Muscle layer of duodenum (tissue), 2 donors: ENCODE measurements around the gene SLC6A2.

Experiments
- H3K27ac ChIP-seq: one replicate; pipeline ENCODE4 v1.7.0; 2013; ENCODE audit warnings: mild to moderate bottlenecking, low read length
- H3K27me3 ChIP-seq: one replicate; pipeline ENCODE4 v1.7.0; 2013; ENCODE audit warnings: low read depth, mild to moderate bottlenecking, control low read depth, low read length
- H3K36me3 ChIP-seq, 2 donors: one replicate each; pipeline ENCODE4 v1.7.0; 2013; ENCODE audit warnings: low read length in 2 of 2, control low read depth in 1 of 2, mild to moderate bottlenecking in 1 of 2; ENCODE audit not compliant: insufficient read depth in 2 of 2, control insufficient read depth in 1 of 2
- H3K4me1 ChIP-seq, 2 donors: one replicate each; pipeline ENCODE4 v1.7.0; 2013; ENCODE audit warnings: low read length in 2 of 2, mild to moderate bottlenecking in 2 of 2, control low read depth in 1 of 2, moderate library complexity in 1 of 2; ENCODE audit not compliant: insufficient read depth in 2 of 2, control insufficient read depth in 1 of 2
- H3K4me3 ChIP-seq, 2 donors: one replicate each; pipeline ENCODE4 v1.7.0; 2013; ENCODE audit warnings: low read length in 2 of 2, low read depth in 1 of 2, mild to moderate bottlenecking in 1 of 2
- H3K9me3 ChIP-seq, 2 donors: one replicate each; pipeline ENCODE4 v1.7.0; 2013; ENCODE audit warnings: low read length in 2 of 2, control low read depth in 1 of 2, mild to moderate bottlenecking in 1 of 2; ENCODE audit not compliant: control insufficient read depth in 1 of 2
- donor health status: healthy.

The SLC6A2 gene

DNA sequence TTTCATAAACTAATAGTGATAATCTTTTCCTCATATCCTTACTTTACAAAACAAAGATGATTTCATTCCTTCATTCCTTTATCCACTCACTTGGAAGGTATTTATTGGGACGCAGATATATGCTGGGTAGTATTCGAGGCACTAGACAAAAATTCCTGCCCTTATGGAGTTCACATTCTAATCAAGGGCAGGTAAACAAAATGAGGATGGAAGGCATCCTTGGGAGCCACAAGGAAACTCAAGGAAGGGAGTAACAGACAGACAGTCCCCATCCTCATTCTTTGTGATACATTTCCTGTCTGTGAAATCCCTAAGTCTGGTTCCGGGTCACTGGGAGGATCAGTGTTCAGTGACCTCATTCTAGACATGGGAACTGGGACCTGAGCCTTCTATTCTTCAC, 45.2 kb downstream of the SLC6A2 start:
- Histone ChIP-seq H3K27me3 (no peaks in the 10 kb centered on the region), H3K4me3 (no peak overlapping the region), H3K9me3 (no peaks in the 10 kb centered on the region), H3K4me1 (no peaks in the 10 kb centered on the region), H3K36me3 (no peaks in the 10 kb centered on the region), H3K27ac (no peak overlapping the region)

DNA sequence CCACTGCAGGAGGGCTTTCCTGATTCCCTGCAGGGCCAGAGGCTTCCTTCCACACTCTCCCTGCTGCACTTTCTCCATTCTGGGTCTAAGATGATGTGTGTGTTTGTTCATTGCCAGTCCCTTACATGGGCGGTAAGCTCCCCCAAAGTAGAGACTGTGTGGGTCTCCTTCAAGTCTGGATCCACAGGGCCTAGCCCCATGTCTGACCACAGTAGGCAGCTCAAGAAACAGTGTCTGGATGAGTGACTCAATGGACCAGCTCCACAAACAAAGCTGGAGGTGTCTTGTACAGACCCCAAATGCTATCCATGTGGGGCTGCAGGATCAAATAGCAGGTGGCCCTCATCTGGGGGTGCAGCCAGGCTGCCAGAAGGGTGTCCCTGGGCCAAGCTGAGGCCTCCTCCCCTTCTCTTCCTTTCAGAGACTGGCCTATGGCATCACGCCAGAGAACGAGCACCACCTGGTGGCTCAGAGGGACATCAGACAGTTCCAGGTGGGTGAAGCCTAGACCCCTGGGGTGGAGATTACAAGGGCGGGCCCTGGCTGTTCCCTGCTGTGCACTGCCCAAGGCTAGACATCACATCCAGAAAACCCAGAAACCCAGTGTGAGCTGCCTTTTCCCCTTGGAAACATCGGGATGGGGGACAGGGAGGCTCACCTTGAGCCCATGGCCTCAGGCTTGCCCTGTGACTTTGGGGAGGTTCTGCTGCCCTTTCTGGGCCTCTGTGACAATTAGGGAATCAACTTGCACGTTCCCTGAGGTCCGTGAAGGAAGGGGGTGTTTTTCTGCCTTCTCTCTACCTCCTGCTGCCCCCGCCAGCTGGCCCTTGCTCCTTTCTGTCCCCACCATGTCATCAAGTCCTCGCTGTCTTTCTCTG, 45.9 kb downstream of the SLC6A2 start:
- Histone ChIP-seq H3K4me1 (no peaks in the 10 kb centered on the region), H3K27ac (no peak overlapping the region), H3K27me3 (no peaks in the 10 kb centered on the region), H3K4me3 (no peak overlapping the region), H3K36me3 (no peaks in the 10 kb centered on the region), H3K9me3 (no peaks in the 10 kb centered on the region)

DNA sequence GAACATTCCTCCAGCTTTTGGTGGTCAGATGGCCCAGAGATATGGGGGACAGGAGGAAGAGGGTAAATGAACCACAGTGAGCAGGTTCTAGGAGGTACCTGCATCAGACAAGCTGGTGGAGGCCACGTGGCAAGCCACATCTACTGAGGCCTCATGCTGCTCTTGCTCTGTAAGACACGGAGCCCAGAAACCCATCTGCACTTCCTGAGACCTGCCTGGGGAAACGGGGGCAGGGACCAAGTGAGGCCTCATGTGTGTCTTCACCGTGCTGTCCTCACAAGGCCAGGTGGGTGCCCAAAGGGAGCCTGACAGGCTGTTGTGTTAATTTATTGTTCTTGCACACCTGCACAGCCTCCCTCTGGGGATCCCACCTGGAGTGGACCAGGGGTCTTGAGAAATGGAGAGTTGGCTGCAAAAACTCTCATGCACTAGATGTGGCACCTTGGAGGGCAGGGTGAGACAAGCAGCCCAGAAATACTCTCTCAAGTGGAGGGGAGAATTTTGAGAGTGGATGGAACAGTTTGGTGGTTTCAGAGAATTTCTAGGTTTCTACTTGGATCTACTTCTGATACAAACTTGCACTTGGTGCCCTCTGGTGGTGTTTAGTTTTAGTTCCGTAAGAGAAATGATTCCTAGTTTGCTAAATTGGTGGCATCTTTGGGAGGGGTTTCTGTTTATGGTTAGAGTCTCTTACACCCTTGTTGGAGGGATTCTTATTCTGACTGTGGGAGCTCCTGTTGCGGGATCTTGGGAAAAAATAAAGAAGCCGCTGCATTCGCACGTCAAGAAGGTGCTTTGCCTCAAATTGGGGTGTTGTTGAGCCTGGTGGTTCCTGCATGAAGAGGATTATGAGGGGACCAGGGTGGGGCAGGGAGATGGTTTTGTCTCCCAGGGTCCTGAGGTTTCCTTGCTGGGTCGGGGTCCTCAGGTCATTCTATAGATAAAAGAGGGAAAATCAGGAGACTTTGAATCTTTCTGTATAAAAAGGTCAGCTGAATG, 47.5 kb downstream of the SLC6A2 start:
- no peak overlapping the region for H3K27ac ChIP-seq
- no peaks in the 10 kb centered on the region for H3K4me1 ChIP-seq
- H3K9me3 ChIP-seq, result no peaks in the 10 kb centered on the region
- no peaks in the 10 kb centered on the region for H3K36me3 ChIP-seq
- H3K27me3 ChIP-seq, result no peaks in the 10 kb centered on the region
- no peak overlapping the region for H3K4me3 ChIP-seq

DNA sequence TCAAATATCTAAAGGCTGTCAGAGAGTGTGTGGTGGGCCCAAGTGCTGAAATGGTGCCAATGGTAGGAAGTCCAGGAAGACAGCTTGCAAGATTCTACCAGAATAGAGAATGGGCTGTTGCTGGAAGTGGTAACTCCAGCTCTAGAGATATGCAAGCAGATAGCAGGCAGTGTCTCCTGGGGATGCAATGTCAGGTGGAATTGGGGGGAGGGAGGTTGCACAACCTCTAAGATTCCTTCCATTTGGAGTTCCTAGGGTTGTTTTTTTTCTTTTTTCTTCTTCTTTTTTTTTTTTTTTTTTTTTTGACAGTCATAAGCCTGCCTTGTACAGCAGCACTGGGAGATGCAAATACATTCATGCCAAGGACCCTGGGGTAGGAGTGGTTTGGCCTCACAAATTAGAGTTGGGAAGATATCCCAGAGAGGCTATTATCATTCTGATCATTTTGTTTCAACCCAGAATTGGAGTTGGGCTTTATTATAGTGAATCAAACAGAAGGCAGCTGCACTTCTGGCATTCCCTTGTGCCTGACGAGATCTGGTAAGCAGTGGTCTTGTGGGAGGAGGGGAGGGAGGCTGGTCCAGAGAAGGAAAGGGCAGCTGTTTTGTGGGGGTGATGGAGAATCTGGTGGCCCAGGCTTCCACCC, 51.1 kb downstream of the SLC6A2 start:
- Histone ChIP-seq H3K9me3 (no peaks in the 10 kb centered on the region), H3K27ac (no peak overlapping the region), H3K27me3 (no peaks in the 10 kb centered on the region), H3K4me3 (no peak overlapping the region), H3K36me3 (no peaks in the 10 kb centered on the region), H3K4me1 (no peaks in the 10 kb centered on the region)

DNA sequence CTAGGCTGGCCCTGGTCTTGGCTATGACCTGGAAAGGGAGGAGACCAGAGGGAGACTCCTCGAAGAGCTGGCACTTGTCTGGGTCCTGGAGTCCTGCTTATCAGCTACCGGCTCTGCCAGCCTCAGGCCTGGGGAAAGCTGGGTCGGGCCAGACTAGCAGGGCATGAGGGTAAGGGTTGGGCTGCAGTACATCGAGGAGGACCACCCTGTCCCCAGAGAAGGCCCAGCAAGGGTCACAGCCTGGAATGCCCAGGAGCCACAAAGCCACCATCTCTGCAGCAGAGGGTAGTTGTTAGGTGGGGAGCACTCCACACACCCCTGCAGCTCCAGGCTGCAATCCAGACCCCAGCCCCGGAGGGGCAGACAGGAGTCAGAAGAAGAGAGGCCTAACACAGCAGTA, 54.0 kb downstream of the SLC6A2 start:
- Histone ChIP-seq H3K9me3 (no peaks in the 10 kb centered on the region), H3K27me3 (no peaks in the 10 kb centered on the region), H3K4me1 (no peaks in the 10 kb centered on the region), H3K27ac (no peak overlapping the region), H3K4me3 (no peak overlapping the region), H3K36me3 (no peaks in the 10 kb centered on the region)

DNA sequence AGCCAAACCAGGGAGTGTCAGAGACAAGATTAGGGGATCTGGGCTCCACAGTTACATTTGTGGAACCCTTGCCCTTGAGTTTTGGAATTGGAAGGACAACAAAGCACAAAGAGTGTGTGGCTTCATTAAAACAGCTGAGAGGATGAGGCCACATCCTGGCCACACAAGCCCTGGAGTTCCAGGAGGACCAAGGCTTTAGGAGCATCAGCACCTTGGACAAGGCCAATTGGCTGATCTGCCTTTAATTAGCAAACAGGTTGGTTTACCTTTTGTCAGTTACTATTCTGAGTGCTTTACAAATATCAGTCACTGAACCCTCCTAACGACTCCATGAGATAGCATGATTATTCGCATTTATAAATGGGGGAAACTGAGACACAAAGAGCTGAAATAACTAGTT, 54.7 kb downstream of the SLC6A2 start:
- Histone ChIP-seq H3K27me3 (no peaks in the 10 kb centered on the region), H3K36me3 (no peaks in the 10 kb centered on the region), H3K9me3 (no peaks in the 10 kb centered on the region), H3K27ac (no peak overlapping the region), H3K4me1 (no peaks in the 10 kb centered on the region), H3K4me3 (no peak overlapping the region)

DNA sequence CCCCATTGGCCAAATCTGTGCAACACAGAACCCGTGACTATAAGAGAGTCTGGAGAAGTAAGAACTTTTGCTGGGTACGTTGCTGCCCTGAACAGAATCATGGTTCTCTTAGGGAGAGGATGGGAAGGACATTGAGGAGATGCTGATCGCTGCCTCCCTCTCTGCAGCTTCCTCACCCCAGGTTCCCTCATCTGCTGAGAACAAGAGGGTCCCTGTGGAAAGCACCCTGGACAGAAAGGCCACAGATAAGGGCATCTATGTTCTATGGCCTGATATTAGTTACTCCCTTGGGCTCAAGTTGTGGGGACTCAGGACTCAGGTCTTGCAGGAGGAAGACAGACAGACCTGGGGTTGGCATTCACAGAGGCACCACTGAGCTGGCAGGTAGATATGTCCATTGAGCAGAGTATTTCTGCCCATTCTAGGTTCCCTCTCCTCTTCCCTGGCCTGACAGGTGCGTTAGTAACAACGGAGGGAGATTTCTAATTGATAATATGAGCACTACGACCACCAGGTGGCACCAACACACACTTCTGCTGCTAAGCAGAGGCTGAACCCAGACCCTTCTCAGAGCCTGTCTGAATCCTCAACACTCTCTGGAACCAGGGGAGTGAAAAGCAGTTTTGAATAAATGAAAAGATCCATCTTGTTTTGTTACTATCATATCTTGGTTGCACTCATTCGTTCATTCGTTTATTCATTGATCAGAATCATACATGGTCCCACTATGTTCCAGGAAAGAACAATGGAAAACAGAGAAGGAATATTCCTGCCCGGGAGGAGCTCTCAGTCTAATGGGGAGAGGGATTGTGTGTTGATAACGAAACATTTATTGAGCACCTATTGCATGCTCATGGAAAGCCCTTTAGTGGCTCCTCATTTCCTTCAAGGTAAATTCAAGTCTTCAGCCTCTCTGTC, 56.4 kb downstream of the SLC6A2 start:
- Histone ChIP-seq H3K4me3 (no peak overlapping the region), H3K27me3 (no peaks in the 10 kb centered on the region), H3K9me3 (no peaks in the 10 kb centered on the region), H3K27ac (no peak overlapping the region), H3K36me3 (no peaks in the 10 kb centered on the region), H3K4me1 (no peaks in the 10 kb centered on the region)

DNA sequence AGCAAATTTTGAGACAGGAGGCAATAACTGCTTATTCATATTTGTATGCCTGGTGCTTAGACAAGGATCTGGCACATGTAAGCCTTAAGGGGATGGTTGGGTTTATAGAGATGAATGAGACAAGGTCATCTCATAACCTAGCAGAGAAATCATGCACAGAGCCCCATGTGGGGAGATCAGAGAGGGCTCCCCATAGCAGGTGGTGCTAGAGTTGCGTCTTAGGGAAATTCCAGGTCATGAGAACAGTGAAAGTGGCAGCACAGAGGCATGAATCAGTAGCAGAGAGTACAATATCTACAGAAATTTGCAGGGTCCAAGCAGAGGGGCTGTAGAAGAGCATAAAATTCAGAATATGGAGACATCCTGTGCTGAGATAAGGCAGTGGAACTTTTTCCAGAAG, 57.3 kb downstream of the SLC6A2 start:
- Histone ChIP-seq H3K27ac (no peak overlapping the region), H3K4me3 (no peak overlapping the region), H3K36me3 (no peaks in the 10 kb centered on the region), H3K27me3 (no peaks in the 10 kb centered on the region), H3K9me3 (no peaks in the 10 kb centered on the region), H3K4me1 (no peaks in the 10 kb centered on the region)

DNA sequence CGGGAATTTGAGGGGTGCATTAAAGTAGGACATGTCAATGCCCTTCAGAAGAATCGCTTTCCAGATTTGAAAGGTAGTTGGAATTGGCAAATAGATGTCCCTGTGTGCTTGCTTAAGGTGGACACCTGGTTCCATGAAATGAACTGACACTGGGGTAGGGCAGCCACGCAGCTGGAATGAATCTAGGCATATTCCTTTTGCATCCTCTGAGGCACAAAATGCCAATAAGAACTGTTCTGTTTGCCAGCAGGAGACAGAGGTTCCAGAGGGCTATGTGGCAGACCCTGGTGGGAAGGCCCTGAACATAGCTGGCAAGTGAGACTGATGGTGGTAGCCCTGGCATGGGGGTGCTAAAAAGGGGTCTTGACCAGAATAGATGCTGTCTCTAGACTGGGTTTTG, 61.5 kb downstream of the SLC6A2 start:
- no peak overlapping the region for H3K27ac ChIP-seq
- no peaks in the 10 kb centered on the region for H3K36me3 ChIP-seq
- no peaks in the 10 kb centered on the region for H3K4me1 ChIP-seq
- no peaks in the 10 kb centered on the region for H3K9me3 ChIP-seq
- H3K4me3 ChIP-seq, result no peak overlapping the region
- no peaks in the 10 kb centered on the region for H3K27me3 ChIP-seq

DNA sequence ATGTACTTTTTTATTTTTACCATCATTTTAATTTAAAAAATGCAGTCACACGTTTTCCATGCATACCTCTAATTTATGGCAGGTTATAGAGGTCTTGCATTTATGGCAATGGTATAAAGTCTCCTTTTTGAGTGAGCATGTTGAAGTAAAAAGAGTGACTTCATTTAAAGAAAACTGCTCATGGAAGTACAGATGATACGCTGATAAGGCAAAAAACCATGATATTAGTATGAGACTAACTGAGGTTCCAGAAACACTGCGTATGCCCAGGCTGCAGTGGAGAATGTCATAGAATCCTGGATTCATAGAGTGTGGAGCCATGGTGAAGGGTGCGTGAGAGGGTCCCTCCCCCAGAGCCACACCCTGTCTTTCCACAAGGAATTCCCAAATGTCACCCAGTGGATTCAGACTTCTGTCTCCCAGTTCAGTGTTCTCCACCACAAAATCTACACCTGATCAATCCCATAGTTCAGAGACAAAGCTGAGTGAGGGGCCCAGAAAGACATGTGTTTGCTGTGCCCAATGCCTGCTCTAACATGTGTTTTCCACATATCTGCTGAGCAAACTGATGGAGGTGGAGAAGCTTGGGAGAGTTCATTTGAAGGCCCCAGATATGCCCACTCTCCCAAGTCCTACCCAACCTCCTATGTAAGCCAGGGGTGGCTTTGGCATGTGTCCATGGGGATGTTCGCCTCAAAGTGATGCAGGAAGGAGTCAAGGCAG, 69.4 kb downstream of the SLC6A2 start:
- Histone ChIP-seq H3K27me3 (no peaks in the 10 kb centered on the region), H3K36me3 (no peaks in the 10 kb centered on the region), H3K9me3 (peaks cover 0 to 4% of the 10 kb centered on the region in 2 donors)

More for the DNA sequence above, 69.4 kb downstream of the SLC6A2 start:
- Histone ChIP-seq H3K27ac (no peak overlapping the region), H3K4me3 (no peak overlapping the region), H3K4me1 (no peaks in the 10 kb centered on the region)
